ENCODE results near the gene CDKN2B-AS1.
A peak's percentile ranks its signal among the peaks of the same experiment; 100 is the strongest.

Gene CDKN2B-AS1

DNA sequence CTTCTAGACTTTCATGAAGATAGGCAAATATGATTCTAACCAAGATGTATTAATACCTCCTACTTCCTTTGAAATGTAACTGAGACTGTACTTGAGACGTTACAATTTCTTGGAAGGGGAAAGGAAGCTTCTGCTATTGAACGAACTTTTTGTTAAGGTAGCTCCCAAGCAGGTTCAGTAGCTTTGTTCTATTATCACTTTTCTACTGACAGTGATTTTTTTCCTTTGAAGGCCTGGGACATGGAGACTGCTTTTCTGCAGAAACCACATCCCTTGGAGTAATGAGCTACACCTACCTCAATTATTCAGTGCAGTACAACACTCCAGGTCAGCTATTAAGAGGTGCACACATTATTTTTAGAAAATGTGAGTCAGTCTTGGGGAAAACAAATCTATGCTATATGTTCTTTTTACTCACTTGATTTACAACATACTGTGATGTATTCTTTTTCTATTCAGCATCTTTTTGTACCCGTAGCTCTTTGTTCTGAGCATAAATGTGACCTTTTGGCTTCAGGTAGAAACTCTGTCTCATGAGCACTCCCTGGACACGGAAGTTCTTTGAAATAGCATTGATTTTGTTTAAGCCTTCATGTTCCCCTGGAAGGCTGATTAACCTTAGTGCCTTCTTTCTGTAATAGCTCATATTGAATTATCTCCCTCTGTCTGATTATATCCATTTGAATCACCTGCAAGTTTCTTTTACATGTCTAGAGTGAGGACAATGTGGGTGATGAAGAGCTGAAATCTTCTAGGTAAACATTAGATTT lies 71.0 kb downstream of the CDKN2B-AS1 start:
- TF ChIP-seq, protein P1, sequence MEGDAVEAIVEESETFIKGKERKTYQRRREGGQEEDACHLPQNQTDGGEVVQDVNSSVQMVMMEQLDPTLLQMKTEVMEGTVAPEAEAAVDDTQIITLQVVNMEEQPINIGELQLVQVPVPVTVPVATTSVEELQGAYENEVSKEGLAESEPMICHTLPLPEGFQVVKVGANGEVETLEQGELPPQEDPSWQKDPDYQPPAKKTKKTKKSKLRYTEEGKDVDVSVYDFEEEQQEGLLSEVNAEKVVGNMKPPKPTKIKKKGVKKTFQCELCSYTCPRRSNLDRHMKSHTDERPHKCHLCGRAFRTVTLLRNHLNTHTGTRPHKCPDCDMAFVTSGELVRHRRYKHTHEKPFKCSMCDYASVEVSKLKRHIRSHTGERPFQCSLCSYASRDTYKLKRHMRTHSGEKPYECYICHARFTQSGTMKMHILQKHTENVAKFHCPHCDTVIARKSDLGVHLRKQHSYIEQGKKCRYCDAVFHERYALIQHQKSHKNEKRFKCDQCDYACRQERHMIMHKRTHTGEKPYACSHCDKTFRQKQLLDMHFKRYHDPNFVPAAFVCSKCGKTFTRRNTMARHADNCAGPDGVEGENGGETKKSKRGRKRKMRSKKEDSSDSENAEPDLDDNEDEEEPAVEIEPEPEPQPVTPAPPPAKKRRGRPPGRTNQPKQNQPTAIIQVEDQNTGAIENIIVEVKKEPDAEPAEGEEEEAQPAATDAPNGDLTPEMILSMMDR (conservative IDR thresholded peaks at IDR 0.05; ENCODE audit: low read length): no peak
- DNase-seq (ENCODE audit: low read depth): no peak

DNA sequence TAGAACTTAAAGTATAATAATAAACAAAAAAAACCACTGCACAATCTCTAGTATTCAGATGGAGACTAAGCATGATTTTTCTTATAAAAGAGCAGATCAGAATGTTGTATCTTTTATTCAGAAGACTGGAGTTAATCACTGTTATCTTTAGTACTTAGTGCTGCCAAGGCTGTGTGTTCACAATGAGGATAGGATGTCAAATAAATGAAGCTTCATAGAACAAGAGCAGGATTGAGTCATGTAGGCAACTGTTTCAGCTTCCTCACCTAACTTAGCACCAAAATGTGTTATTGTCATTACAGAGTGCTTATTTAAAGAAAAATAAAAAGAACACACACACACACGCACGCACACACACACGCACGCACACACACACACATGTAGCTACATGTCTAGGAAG lies 72.6 kb downstream of the CDKN2B-AS1 start:
- TF ChIP-seq, protein P1 (conservative IDR thresholded peaks at IDR 0.05; ENCODE audit: low read length): no peak
- H3K4me3 ChIP-seq (ENCODE audit: low read length): no peak overlapping the region
- DNase-seq (ENCODE audit: low read depth): no peak

More for the DNA sequence above, 71.0 kb downstream of the CDKN2B-AS1 start:
- H3K4me3 ChIP-seq (ENCODE audit: low read length): no peak overlapping the region

DNA sequence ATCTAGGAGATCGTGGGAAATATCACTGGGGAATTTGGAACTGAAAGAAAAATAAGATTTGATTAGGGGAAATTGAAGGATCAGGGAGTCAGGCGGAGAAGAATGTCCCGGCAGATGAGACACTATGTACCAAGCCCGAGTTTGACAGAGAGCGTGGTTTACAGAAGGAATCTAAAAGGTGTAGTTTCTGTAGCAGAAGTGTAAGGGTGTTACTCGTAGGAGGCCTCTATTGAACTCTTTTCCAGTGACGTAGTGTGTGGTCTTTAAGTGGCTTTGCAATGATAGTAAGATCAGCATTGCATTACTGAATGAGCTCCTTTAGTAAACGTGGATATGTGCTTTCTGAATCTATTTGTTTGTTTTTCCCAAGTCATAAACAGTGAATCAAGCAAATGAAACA lies 73.8 kb downstream of the CDKN2B-AS1 start:
- DNase-seq (ENCODE audit: low read depth): no peak
- H3K4me3 ChIP-seq (ENCODE audit: low read length): no peak overlapping the region
- TF ChIP-seq, protein P1 (conservative IDR thresholded peaks at IDR 0.05; ENCODE audit: low read length): no peak

DNA sequence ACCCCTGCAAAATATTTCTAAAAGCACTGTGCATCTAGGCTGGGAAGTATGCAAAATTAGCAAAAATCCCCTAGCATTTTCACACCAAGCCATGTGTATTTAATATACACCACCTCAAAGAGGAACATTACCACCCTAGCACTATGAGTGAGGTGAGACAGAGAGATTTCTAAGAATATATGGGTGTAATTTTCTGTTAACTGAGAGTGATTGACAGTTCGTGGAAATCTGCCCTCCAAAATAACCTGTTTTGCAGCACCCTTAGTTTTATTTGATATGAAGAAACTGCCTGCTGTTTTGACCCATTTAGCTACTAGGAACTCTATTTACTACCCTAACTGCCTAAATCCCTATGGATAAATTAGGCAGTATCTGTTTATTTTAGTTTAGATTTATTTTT lies 78.8 kb downstream of the CDKN2B-AS1 start:
- TF ChIP-seq, protein P1 (conservative IDR thresholded peaks at IDR 0.05; ENCODE audit: low read length): no peak
- H3K4me3 ChIP-seq (ENCODE audit: low read length): no peak overlapping the region
- no peak for DNase-seq (ENCODE audit: low read depth)

DNA sequence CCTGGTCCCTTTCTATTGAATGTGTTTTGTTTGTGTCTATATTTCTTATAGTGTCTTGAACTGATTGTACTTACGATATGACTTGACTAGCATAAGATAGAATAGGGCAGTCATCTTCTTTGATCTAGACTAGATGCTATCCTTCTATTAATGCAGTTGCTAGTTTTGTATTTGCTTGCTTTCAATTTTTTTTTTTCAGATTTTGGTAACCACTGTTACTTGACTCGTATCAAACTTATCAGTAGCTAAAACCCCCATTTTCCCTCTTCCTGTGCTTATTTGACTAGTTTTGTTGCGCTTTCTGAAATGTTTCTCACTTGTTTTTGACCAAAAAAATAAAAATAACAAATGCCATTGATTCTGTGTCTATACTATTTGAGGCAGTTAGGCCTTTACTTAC lies 83.5 kb downstream of the CDKN2B-AS1 start:
- TF ChIP-seq, protein P1 (conservative IDR thresholded peaks at IDR 0.05; ENCODE audit: low read length): no peak
- H3K4me3 ChIP-seq (ENCODE audit: low read length): no peak overlapping the region
- DNase-seq (ENCODE audit: low read depth): no peak

DNA sequence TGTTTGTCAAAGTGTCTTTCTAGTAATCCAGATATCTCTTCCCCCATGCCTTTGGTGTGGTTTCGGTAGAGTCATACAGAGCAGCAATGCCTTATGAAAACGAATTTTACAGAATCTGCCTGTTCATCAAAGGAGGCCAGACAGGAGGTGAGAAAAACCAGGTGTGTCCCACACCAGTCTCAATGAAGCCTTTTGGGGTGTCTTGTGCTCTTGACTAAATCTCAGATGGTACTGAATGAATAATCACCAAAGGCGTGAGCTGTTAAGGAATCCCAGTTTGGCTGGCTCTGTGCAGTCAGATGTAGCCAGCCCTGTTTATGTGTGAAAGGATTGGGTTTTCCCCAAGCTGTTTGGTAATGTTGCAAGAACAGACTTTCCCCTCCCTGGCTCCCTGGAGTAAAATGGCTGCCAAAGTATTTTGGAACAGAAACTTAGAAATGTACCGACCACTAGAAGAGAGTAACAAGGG lies 85.3 kb downstream of the CDKN2B-AS1 start:
- no peak overlapping the region for H3K4me3 ChIP-seq (ENCODE audit: low read length)
- TF ChIP-seq, protein P1 (conservative IDR thresholded peaks at IDR 0.05; ENCODE audit: low read length): no peak
- peak; percentile 89 for DNase-seq (ENCODE audit: low read depth)
